T-helper 1 cell treated with Interleukin-12 subunit alpha and Interleukin-12 subunit beta and Interleukin-4 antibody, amounts not matched to agents 30 ng/mL and 1 ng/mL, for 36 hours (primary cell): ENCODE results near the gene TDRD3. TPM values are rescaled to one million over a fixed set of nuclear protein-coding genes. Genes with fewer than 3 reads are reported as not detected.

Experiments
- total RNA-seq: library from RNA; stranded (reverse); gene quantifications from 2 replicates; pipeline ENCODE4 v1.2.3, GENCODE V29; 2022

TDRD3 gene
- total RNA-seq, 1 donor from 2014 or later = 22.6 TPM

Other genes with a start within 250 kb of the TDRD3 start
- 17.5 TPM in 2 replicates for gene DIAPH3, start 233.3 kb upstream of the TDRD3 start, total RNA-seq